NCI-H2227 treated with DMSO at 0.1 percent for 48 hours (cell line): ENCODE results near the gene CCDC102A.
"Not testable (repeated sequence)": the region's sequence is repeated elsewhere in the genome, so short reads cannot be mapped to it uniquely, and the experiment has no call there.

Experiments used
- DNase-seq: peaks from one replicate; lab custom pipeline; 2025; lab: John Stamatoyannopoulos, UW

Gene CCDC102A

DNA sequence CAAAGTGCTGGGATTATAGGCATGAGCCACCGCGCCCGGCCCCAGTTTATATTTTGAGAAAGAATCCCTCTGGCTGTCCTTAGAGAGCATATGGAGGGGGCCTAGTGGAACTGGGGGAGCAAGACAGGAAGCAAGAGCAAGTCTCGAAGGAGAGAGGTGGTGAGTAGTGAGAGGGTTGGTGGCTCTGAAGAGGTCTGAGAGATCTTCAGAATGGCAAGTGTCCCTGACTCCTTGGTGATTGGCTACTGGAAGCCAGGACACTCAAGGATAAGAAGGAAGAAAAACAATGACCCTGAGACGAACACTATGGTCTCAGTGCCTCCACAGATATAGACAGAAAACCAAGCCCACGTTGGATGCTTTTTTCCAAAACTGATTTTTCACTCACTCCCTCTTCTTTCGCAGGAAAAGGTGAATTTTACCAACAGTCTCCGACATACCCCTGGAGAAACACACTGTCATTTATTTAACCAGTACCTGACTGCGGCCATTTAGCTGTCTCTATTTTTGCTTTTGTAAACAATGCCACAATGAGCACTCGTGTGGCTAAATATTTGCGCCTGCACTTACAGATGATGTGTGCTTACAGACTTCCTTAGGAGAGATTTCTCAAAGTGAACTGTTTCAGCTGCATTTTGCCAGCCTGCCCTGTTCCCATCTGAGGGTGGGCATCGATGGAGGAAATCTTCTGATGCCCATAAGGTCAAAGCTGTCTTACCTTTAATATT lies 34.2 kb downstream of the CCDC102A start:
- no peak for DNase-seq

DNA sequence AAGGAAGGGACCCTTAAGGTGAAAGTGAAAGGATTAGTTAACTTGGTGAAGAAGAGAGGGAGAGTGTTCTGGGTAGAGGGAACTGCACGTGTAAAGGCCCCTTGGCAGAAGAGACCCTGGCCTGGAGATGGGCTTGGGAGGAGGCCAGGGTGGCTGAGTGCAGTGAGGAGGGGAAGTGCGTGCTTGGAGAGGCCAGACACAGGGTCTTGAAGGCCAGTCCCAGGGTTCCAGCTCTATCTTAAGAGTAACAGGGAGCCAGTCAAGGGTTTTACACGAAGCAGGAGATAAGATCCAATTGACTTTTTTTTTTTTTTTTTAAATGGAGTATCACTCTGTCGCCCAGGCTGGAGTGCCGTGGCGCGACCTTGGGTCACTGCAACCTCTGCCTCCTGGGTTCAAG lies 34.9 kb downstream of the CCDC102A start:
- no peak for DNase-seq

DNA sequence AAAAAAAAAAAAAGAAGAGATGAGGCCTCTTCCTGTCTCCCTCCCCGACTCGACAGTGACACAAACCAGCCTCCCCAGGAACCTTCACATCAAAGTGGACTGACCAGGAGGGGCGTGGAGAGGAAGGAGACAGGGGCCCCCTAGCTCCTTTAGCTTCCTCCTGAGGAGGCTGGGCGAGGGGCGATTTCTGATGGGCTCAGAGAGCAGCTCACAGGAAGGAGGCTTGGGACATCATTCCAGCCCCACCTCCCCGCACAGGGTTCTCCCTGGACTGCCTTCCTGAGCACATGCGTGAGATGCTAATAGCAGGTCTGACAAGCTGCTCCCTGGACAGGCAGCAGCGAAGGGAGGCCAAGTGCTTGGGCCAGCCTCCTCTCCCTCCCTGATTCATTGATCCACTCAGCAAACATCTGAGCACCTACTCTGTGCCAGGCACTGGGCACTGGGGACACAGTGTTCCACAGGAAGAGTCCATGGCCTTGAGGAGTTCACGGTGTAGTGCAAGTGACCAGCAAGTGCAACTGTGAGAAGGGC lies 35.7 kb downstream of the CCDC102A start:
- no peak for DNase-seq

DNA sequence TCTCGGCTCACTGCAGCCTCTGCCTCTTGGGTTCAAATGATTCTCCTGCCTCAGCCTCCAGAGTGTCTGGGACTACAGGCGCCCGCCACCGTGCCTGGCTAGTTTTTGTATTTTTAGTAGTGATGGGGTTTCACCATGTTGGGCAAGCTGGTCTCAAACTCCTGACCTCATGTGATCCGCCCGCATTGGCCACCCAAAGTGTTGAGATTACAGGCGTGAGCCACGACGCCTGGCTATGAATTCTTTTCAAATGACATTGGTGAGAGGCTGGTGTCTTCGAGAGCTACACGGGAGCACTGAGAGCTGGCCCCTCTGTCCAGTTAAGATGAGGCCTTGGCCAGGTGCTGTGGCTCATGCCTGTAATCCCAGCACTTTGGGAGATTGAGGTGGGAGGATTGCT lies 36.4 kb downstream of the CCDC102A start:
- not testable (repeated sequence) for DNase-seq

DNA sequence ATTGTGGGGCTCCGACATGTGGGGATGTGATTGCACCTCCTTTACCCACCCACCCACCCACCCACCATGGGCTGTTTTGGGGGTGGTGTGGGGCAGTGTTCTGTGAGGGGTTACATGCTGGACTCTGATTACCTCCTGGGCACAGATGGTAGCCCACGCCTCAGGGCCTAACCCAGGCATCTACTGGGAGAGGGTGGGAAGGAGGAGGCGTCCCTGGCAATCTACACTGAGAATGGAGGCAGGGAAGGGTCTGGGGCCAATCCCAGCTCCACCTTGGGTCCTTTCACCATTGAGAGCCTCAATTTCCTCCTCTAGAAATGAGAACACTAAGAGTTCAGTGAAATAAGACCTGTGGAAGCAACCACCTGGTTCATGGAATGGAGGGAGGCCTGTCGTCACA lies 38.3 kb downstream of the CCDC102A start:
- no peak for DNase-seq

DNA sequence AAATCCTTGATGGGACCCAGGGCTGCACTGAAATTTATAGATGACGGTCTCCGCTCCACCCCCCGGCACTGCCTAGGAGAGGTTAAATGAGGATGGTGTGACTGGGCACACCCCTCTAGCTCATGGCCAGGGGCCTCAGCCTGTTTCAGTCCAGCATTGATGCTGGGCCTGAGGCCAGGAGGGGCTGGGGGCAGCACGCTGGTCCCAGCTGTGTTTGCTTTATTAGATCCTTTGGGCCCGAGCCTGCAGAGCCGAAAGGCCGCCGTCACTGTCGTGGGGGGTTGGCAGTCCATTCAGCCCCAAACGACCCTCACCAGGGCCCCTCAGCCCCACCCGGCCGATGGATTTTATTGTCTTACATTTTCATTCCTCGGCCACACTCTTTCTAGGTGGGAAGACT lies 39.2 kb downstream of the CCDC102A start:
- no peak for DNase-seq

DNA sequence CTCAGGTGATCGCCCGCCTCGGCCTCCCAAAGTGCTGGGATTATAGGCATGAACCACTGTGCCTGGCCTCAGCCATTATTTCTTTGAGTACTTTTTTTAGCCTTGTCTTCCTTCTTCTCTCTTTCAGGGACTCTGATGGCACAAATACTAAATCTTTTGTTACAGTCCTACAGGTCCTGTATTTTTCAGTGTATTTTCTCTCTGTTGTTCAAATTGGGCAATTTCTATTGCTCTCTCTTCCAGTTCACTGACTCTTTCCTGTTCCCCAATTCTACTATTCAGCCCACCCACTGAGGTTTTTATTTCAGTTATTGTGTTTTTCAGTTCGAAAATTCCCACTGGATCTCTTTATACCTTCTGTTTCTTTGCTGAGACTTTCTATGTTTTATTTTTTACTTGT lies 42.6 kb downstream of the CCDC102A start:
- no peak for DNase-seq

DNA sequence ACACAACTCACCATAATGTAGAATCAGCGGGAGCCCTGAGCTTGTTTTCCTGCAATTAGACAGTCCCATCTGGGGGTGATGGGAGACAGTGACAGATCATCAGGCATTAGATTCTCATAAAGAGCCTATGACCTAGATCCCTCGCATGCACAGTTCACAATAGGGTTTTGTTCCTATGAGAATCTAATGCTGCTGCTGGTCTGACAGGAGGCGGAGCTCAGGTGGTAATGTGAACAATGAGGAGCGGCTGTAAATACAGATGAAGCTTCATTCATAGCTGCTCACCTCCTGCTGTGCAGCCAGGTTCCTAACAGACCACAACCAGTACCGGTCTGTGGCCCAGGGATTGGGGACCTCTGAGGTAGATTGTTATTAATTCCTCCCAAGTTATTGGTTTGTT lies 47.1 kb downstream of the CCDC102A start:
- DNase-seq, result no peak

DNA sequence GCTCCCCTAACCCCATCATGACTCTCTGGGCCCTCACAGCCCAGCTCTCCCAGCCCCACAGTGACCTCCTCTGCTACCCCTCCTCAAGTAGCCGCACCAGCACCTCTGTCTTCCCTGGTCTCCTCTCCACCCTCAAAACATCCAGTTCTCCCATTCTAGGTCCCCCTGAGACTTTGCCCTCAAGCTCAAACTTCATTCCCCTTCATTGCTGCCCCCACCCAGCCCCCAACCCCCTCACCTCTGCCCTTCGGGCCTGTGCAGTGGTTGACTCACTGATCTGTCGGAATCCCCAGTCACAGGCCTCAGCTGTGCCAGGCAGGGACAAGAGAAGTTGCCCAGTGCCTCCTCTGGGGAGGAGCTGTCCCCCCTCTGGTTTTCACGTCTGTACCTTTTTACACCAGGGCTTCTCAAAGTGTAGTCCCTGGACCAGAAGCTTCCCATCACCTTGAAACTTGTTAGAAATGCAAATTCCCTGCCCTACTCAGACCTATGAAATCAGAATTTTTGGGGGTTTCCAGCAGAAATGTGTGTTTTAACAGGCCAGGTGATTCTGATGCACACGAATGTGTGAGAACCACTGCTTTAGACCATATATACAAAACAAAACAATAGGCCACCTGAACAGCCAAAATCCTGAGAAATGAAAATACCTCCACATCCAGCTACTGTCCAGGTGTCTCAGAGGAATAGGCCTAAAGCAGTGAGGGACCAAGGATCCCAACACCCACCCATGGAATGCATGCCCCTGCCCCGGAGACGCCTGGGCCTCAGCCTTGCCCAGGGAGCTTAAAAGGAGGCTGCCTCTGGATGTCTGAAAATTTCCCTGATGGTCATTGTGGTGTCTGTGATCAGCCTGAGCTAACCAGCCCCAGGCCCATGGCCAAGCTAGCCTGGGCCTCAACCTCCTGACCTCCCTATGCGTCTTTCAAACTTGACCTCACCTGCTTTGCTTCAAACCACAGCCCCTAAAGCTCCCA lies 49.2 kb downstream of the CCDC102A start:
- DNase-seq, result no peak

DNA sequence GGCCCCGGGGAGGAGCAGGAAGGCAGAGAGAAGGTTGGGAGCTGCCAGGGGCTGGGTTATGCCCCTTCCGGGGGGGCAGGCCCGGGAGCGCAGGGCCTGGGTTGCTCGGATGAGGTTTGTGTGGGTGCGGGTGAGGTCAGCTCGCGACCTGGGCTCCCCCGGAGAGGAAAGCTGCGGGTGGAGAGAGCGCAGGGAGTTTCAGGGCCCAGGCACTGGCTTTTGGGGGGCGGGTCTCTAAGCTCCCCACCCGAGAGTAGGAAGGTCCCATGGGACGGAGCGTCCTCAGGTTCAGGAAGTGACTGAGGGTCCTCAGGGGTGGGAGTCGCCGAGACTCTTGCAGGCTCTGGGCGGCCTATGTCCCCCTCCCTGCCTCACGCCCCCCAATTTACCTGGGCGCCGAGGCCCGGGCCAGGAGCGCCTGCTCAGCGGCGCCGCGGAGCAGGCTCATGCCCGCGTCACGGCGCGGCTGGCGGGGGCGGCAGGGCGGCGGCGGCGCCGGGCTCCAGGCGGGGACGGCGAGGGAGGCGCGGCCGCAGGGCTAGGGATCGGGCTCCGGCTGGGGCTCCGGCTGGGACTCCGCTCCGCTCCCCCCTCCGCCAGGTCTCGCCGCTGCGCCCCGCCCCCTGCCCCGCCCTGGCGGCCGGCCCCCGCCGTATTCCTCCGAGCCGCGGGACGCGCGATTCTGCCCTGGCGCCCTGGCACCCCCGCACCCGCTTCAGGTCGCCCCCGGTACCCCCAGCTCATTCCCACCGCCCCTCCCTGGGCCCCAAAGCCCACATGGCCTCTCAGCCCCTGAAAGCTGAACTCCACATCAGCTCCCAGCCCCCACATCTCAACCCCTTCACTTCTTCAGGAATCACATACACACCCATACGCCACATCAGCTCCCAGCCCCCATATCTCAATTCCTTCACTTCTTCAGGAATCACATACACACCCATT lies 50.2 kb downstream of the CCDC102A start, which contains the start of gene DOK4:
Gene DOK4 (minus strand): TSS at position 578 of the 942 bp plus-strand sequence. CDS start 6,986 bp downstream, outside the sequence.
- DNase-seq, result peak; percentile 42

DNA sequence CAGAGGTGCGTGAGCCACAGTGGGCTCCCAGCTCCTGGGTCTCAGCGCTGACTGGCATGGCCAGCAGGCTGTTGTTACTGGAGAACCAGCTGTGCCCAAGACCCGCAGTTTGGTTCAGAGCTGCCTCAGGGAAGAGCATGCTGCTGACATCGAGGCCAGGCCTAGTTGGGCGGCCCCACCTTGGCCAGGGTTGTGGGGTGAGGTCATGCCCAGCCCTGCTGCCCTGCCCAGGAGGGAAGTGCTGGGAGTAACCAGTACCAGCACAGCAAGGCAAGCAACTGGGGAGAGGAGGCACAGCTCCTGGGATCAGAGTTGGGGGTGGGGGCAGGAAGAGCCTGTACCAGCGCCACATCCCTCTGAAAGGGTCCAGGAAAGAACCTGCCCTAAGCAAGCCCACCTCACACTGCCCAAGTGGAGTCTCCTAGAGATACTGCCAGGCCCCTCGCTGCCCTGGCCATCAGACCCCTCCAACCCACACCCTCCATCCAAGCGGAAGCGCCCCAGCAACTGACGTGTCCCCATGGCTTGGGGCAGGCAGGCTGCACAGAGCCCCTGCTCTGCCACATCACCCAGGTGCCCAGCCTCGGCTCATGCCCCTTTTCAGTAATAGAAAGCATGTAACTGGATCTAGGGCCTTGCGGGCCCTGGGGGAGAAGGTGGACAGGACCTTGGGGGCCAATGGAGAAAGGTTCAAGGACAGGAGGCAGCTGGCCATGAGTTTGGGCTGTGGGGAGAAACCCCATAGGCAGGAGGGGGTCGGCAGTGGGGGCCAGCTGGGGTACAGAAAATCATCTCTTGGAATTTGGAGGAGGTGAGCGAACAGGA lies 51.1 kb downstream of the CCDC102A start:
- DNase-seq, result no peak

DNA sequence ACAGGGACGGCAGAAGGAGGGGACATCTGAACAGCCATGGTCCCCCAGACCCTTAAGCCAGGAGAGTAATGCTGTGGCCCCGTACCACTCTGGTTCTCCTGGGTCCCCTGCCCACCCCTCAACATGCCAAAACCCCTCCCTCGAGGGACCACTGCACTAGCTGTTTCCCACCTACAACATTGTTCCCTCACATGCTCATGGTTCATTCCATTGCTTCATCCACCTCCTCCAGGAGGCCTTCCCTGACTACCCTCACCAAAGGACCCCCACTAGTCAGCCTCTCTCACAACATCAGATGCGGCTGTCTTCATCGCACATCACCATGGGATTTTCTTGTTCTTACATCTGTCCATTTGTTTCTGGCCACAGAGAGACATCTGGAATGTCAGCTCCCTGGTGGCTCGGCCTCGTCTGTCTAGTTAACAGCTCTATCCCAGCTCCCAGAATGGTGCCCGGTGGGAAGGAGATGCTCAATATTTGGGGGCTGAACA lies 51.8 kb downstream of the CCDC102A start:
- DNase-seq, result no peak

DNA sequence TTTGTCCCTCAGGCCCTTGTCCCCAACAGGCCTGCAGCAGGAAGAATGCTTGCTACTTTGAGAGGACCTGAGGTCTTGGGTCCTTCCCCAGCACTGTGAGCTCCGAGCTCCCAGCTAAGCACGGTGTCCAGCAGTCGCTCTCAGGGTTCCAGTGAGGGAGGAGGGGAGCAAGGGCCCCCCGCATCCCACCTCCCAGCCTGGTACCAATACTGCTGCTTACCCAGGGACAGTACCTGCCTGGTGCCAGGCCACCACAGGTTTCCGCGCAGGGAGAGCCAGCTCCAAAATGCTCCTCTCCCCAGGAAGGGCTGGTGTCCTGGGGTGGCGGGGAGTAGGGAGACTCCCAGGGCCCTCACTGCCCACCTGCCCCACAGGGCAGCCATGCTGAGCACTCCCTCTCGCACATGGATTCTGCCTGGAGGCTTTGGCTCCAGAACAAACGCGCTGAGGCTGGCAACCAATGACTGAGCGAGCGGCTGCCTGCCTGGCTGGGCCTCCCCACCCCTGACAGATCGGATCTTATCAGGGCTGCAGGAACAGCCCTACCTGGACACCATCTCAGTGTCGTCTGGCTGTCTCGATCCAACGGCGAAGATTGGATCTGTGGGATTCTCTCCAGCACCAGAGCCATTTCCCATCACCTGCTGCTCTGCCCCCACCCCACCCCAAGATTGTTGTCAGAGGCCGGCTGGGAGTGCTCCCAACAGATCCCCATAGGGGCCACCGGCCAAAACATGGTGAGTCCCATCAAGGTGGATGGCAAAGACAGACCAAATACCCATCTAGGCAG lies 52.5 kb downstream of the CCDC102A start:
- DNase-seq, result no peak

DNA sequence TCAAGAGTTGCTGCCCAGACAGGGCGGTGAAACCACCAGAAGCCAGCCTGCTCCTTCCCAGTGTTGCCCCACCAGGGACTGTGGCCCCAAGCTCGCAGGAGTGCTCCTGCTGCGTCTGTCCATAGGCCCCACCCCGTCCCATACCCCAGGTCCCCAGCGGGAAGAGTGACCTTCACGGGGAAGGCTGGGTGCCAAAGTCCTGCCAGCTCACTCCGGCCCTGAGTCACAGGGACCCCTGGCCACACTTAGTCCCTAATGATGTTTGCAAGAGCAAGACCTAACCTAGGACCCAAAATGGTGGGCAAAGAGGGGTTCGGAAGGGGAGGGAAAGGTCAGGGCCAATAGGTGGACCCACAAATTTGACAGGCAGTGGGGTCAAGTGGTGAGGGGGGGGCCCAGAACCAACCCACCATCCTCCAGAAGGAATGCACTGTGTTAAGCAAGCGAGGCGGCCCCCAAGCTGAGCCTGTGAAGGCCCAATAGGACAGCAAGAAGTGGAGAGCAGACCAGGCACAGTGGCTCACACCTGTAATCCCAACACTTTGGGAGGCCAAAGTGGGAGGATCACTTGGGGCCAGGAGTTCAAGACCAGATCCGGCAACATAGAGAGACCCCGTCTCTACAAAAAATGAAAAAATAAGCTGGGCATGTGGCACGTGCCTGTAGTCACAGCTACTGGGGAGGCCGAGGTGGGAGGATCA lies 53.4 kb downstream of the CCDC102A start:
- no peak for DNase-seq

DNA sequence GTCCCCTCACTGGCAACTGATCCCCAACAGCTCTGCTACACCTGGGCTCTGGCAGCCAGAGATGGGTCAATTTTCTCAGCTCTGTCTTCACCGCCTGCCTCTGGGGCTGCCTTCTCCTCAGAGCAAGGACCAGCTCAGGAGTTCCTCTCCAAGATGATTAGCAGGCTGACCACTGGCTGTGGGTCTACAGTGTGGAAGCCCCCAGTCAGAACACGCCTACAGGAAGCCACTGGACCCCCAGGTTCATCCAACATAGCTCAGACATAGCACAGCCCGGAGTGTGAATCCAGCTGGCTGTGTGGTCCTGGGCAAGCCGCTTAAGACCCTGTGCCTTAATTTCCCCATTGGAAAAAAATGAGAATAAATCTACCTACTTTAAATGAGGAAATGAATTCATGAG lies 55.0 kb downstream of the CCDC102A start:
- DNase-seq, result no peak

DNA sequence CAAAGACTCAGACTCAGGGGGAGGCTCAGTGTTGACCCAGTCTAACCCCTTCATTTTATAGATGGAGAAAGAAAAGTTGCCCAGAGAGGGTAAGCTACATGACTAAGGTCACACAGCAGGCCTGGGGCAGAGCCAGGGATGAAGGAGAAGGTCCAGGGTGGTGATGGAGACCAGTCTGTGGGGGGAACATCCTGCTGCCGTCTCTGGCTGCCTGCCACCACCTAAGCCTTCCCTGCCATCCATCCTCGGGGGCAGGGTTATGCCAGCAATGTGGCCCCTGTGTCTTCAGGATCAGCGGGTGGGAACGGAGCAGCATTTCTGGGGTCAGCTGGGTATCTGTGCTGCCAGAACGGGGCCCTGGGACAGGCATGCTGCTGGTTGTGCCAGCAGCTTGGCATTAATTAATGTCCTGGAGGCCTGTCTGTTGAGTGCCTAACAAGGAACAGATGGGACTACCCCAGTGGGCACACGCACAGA lies 55.6 kb downstream of the CCDC102A start:
- no peak for DNase-seq

DNA sequence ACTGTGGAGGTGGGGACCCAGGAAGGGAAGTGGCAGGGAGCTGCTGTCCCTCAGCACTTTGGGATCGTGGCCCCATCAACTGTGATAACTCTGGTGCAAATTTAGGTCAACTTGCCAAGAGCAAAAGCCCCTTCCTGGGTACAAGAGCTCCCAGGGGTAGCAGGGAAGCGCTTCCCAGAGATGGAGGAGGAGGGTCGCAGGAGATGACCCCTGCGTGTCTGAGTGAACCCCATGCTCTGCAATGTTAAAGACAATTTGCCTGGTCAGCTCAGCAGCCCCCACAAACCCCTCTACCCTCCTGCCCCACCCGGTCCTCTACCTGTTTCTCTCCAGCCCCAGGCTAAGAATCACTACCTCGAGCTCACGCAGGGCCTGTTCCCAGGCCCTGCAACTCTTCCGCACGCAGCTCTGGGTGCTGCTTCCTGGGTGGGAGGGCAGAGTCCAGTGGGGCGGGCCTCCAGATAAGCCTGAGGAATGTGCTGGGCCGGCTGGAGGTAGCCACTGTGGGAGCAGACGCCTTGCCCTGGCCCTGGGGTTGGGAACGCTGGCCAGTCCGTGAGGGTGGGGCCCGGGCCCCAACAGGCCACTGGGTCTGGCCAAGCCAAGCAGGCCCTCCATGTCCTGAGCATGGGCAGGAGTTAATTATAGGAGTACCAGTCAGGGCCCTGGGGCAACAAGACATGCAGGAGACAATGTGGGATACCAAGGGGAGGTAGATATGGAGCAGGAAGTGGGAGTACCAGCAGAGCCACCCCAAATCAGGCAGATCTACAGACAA lies 56.2 kb downstream of the CCDC102A start:
- DNase-seq, result no peak
